HG02870 (cell line): Measurements from ENCODE around the gene LMO2.
"Not testable (repeated sequence)": the region's sequence is repeated elsewhere in the genome, so short reads cannot be mapped to it uniquely, and the experiment has no call there.

Experiments used
- ATAC-seq: cut with Tn5 transposase; IDR thresholded peaks from one replicate; pipeline ENCODE4 v1.9.1; 2021; ENCODE audit warnings: mild to moderate bottlenecking, moderate library complexity; ENCODE audit not compliant: unreplicated experiment

Gene LMO2

DNA sequence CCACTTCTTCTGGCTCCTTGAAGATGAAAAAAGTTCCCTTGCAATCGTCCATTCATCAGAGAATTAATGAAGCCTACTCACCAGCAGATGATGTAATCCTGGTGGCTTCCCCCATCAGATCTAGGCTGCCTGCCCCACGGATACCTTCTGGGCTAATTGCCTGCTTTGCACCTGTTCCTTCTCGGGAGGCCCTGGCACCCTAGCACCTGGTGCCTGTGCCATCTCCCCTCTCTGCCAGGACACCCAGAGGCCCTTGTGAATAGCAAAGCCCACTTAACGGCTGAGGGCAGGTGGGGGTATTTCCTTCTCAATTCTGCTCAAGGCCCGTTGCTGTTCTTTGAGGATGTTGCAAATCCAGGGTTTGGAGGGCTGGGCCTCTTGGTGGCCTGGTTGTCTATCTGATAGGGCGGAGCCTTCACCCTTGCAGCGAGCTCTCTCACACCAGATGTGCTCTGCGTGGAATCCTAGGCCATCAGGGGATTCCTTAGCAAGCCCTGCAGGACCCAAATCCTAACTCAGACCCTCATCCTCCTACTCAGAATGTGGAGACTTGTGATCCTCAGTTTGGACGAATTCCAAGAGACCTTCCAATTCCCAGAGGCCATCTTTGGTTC lies at the start of gene LMO2:
Gene LMO2 (minus strand): TSS at position 363 of the 614 bp plus-strand sequence. CDS start 22,360 bp downstream, outside the sequence.
- no peak for ATAC-seq

DNA sequence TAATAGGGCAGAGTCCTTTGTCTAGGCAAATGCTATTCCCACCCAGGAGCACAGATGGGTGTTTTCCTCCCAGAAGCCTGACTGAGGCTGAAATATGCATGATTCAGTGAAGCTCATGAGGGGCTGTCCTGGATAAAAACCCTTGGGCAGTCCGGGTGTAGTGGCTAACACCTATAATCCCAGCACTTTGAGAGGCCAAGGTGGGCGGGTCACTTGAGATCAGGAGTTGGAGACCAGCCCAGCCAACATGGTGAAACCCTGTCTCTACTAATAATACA lies 48.6 kb upstream of the LMO2 start:
- no peak for ATAC-seq

DNA sequence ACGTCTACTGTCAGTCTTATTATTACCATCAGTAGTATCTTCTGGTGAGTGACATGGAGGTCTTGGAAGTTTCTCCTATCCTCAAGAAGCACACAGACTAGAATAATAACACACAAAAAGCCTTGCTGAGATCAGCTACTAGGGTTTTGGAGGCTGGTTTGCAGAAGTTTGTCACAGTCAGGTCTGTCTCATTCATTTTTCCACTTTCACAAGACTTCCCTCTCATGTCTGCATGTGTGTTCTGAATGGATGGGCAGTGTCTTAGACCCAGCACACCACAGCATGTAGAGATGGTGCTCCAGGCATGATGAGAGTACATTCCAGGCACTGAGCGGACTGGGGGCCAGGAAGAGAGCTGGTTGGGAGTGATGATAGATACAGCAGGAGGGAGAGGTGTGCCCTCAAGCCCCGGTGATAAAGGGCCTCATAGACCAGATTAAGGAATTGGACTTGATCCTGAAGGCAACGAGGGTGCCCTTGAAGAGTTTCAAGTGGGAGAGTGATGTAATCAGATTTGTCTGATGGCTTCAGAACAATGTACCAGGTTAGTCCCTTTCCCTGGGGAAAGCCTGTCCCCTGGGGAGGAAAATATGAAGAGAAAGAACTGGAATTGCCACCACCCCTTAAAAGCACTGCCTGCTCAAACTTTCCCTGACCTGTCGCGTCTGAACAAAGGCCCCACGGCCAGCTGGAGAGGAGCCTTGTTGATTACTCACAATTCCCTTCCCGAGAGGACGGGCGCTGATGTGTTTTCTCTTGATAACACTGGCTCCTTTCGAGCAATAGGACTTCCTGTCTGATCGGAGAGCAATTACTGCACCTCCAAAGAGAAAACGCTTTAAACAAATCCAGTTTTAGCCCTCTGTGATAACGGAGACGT lies 45.1 kb upstream of the LMO2 start:
- ATAC-seq = no peak

DNA sequence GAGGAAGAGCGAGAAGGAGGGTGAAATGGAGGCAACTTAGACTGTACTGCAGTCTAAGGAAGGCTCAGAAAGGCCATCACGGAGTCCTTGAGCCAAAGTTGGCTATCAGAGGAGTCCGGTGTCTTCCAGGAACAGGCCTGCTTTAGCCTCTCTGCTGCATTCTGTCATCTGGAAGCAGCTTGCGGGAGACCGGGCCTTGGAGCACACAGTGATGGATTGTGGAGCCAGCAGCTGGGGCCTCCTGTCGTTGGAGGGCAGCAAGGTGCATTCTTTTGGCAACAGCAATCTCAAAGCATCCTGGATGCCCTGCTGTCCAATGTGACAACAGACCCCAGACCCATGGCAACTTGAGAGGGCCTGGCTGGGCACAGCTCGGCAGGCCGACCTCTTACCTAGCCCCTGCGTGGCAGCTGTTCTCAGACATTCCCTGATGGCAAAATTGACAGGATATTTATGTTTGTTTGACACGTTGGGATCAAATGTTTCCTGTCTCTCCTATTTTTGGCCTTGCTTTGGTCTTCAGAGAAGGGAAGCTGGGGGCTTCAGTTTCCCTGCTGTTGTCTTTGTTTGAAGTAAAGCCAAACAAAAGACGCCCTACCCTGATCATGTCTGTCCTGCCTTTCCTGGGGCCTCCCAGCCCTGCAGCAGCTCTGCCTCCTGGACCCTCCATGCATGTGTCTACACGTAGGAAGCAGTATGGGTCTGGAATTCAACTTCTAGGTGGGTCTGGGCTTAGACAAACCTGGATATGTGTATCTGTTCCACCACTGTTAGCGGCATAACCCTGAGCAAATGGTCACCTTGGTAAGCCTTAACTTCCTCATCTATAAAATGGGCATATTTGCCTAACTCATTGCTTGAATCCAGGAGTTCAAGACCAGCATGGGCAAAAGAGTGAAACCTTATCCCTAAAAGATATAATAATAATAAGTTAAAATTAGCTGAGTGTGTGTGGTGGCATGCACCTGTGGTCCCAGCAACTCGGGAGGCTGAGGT lies 43.9 kb upstream of the LMO2 start:
- no peak for ATAC-seq

DNA sequence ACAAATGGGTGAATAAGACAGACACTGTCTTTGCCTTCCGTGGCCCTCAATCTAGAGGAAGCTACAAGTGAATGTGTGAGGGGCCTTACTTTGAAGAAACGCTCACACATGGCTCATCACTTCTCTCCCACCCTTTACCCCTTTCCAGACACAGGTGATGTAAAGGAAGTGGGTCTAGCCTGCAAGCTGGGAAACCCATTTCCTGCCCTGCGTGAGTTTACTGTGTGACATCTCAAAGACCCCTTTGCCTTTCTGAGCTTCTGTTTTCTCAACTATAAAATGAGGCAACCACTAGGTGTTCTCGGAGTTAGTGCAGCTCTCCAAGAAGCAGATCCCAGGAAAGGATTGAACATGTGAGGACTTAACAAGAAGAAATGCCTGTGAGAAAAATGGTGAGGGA lies 43.1 kb upstream of the LMO2 start:
- ATAC-seq = no peak

DNA sequence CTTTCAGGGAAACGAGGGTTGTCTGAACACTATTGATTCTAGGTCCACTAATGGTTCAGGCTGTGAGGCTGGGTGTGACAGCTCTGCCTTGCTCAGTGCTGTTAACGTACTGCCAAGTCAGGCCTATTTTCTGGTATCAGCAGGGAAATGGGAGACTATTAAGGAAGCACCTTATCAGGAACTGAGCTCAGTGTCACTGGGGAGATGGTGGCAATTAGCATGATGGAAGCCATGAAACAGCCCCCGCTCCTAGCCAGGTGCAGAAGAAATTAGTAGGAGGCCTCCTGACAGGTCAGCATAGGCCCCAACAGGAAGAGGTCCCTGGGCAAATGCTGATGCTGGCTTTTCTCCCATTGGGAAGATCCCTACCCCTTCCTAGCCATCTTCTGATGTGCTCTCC lies 42.6 kb upstream of the LMO2 start:
- ATAC-seq = no peak

DNA sequence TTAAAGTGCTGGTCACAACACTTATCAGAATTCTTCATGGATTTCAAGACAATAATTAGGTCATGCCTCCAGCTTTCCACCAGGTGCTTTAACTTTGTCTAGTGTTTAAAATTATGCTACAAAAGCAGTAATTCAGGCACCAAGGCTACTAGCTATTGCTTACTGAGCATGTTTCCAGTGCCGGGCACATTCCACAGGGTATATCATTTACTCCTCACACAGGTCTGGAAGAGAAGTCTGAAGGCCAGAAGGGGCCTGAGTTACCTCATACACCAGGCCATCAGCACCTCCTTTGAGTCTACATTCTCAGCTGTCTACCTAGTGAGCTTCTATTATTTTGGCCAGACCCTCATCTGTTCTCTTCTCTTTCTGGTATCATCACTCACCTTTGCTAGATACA lies 41.7 kb upstream of the LMO2 start:
- no peak for ATAC-seq

DNA sequence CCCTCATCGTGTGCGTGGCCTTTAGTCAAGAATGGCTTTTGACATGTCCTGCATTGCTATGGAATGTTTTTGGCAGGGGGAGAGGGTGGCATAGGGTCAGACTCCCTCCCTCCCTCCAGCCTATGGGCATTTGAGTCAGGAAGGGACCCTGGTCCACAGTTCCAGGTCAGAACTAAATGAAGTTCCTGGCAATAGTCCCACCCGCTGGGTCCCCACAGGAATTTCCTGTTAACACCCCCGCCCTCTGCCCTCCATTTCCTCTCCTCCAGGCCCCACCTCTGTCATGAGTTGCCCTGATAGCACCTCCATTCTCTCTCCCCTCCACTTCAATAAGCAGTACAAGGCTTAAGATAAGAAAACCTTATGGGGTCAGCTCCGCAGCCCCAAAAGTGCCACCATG lies 40.8 kb upstream of the LMO2 start:
- ATAC-seq = no peak

DNA sequence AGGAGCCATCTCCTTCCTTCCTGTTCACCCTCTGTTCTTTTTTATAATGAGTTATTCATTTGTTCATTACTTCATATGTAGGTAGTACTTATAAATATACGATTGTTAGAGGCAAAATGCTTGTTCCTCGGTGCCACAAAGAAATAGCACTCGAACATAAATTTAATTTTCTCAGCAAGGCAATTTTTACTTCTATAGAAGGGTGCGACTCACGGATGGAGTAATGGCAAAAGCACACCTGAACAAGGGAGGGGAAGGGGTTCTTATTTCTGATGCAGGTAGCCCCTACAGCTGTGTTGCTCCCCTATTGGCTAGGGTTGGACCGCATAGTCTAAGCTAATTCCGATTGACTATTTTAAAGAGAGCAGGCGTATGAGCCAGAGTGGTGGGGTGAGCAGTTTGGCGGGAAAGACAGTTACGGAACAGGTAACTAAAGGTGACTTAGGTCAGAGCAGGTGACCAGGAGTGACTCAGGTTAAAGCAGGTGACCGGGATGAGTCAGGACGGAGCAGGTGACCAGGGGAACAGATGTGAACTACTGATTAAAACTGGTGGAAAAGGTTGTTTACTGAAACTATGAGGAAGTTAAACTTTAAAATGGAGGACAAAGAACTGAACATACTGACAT lies 40.0 kb upstream of the LMO2 start:
- ATAC-seq = not testable (repeated sequence)

DNA sequence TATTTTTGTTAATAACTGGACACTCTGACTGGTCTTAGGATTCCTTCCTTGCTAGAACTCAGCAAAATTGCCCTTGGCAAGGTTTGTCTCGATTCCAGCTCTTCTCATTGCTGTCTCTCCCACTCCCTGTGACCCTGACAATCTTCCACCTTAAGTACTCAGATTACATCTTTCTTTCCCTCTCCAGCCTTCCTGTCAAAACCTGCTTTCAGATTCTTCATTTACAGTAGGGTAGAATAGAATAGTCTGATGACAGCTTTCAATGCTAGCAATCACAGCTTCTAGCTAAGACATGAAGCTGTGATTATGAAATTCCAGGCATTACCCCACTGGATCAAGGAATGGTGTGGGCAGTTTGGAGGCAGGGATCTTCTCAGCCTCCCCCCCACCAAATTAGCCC lies 39.2 kb upstream of the LMO2 start:
- no peak for ATAC-seq

DNA sequence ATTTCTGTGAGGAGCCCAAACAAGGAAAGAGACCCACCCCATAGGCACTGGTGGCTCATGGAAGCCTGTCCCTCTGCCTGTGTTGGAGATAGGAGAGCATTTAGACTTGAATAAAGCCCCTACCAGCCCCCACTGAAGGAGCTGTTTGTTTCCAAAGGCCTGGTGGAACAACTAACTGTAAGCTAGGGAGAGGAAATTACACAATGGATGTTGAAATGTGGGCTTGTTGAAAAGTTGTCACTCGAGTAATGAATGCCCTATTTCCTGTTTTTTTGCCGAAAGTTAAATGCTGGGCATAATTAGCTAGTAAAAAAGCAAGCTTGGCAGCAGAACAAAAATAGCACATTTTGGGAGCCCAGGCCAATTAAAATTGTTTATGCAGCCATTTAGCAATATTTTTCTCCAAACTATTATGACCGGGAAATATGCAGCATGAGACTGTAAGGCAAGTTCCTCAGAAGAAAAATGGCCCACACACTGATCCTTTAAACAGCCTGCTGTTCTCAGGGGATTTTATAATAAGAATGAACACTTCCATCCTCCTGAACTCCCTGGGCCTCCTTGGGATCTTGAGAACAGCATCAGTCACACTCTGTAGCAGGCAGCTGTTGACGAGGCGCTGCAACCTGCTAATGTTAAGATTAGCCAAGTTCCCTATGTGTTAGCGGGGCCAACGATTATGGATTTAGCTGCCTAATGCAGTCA lies 38.6 kb upstream of the LMO2 start:
- no peak for ATAC-seq

DNA sequence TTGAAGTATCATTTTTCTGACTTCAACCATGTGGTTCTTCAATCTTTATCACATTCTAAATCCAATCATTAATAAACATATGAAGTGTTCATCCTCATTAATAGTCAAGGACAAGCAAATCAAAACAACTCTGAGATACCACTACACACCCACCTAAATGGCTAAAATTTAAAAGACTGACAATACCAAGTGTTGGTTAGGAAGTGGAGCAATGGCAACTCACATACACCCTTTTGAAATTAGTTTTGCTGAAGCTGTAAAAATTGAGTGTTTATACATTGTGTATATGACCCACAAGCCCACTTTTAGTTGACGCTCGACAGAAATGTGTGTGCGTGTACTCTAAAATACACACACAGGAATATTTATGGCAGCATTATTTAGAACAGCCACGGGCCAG lies 36.7 kb upstream of the LMO2 start:
- ATAC-seq = no peak

DNA sequence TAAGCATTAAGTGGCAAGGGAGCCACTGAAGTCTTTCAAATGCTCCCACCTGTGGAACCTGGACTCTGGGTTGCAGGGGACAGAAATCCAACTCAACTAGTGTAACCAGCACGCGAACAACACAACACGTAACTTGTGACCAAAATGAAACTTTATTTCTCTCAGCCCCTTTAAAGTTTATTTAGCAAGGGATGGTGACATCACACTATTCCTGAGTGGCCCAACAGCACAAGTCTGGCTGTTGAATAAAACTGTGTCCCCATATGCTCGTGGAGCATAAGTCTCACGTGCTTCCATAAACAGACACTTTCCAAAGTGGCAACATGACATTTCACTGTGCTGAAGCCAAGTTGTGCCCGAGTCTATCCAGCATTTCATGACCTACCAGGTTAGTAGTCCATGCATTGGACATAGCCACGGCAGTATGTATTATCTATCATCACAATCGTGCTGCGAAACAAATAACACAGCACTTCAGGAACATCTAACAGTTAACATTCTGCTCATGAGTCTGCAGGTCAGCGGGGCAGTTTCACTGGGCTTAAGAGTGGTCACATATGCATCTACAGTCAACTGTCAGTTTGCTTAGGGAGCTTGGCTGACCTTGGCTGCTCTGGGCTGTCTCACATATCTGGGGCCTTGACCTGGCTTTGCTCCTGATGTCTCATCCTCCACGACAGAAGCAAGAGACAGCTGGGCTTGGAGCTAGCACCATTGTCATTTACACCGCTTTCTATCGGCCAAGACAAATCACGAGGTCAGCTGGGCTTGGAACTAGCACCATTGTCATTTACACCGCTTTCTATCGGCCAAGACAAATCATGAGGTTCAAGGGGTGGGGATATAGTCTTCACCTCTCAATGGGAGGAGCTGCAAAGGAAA lies 35.0 kb upstream of the LMO2 start:
- ATAC-seq = no peak

DNA sequence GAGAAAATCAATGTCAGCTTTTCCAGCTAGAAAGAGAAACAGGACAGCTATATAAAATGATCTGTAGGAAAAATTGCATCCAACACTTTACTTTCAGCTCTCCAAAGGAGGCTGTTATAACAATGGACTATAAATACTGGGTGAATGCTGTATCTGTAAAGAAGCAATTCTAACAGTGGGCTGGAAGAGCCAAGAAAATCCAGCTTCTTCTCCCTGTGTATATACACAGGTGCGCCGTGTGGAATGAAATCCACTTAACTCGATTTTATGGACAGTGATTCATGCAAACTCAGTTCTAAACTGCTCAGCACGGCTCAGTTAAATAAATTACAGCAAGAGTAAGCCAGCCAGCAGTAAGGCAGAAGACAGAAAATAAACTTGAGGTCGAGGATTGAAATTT lies 32.5 kb upstream of the LMO2 start:
- no peak for ATAC-seq

DNA sequence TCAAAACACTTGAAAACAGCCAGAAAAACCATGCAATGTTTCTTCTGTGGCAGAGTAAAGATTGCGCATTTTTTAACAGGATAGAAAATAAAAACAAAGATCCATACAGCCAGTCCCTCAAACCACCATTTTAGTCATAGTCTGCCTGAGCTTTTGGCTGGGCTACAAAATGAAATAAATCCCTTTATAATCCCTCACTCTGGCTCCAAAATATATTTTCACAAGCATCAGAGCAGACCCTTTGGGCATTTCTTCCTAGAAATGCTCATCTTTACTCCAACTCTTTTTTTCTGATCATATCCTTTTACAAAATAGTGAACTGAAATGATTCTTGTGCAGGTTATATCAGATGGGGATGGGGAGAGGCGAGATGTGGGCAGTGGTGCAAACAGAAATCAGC lies 31.8 kb upstream of the LMO2 start:
- no peak for ATAC-seq

DNA sequence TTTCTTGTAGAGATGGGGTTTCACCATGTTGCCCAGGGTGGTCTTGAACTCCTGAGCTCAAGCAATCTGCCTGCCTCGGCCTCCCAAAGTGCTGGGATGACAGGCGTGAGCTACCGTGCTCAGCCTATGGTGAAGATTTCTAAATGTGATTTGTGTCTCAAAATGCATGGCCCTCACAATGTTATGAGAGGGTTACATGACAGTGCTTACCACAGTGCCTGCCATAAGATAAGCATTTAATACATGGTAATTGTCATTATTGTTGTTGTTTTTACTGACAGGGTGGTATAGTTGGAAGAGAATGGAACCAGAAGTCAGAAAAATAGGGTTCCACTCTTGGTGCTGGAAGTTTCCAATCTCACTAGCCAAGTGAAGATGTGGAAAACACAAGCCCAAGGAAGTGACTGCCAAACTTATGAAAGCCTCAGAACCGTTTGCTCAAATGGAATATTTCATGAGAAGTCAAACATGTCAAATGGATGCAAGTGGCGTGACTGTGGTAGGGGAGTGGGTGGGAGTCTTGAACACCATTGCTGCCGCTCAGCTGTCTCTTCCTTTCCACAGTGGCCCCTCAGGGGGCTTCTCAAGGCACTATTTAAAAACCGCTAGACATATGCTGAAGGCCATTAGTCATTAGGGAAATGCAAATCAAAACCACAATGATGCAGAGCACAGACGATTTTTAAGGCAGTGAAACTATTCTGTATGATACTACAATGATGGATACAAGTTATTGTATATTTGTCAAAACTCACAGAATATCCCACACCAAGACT lies 29.1 kb upstream of the LMO2 start:
- peak; percentile 94 for ATAC-seq

DNA sequence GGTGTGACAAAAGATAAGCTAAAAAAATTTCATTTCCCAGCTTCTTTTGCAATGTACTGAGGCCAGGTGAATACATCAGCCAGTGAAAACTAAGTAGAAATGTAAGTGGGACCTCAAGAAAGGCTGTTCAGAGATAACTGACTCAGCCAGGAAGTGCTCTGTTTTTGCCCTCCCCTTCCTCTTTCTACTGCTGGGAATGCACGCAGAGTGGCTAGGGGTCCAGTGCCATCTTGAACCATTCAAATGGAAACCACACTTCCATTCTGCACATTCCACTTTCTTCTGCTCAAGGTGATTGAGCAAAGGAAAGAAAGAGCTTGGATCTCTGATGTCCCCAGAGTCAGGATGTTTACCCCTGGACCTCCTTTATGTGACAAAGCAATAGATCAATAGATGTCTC lies 27.8 kb upstream of the LMO2 start:
- no peak for ATAC-seq

DNA sequence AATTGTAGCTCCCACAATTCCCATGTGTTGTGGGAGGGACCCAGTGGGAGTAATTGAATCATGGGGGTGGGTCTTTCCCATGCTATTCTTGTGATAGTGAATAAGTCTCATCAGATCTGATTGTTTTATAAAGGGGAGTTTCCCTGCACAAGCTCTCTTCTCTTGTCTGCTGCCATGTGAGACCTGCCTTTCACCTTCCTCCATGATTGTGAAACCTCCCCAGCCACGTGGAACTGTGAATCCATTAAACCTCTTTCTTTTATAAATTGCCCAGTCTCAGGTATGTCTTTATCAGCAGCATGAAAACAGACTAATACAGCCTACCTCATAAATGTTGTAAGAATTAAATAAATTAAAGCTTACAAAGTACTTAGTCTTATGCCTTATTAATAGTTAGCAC lies 25.5 kb upstream of the LMO2 start:
- not testable (repeated sequence) for ATAC-seq

DNA sequence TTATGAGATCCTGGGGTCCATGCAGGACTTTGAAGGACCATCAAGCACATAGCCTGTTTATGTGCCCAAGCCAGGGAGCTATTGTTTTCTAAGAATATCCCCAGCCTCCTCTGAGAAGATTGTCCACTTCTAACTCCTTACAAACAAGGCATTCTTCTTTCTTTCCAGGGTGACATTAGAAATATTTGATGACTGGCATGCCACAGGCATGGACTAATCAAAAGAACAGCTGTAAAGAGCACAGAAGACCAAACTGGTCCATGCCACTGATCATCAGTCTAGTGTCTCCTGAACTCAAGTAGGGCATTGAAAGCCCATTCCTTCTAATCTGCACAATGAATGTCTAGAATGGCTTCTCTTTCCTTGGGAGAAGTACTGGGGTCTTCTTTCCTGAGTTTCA lies 24.9 kb upstream of the LMO2 start:
- no peak for ATAC-seq
